ENCODE measurements around the gene RDH13.
"Not testable (repeated sequence)": the region's sequence is repeated elsewhere in the genome, so short reads cannot be mapped to it uniquely, and the experiment has no call there.

RDH13 gene

GRCh38 chr19:55000761-55001160 lies 62.2 kb downstream of the RDH13 start:
- TF ChIP-seq CTCF (IDR thresholded peaks at IDR 0.05), result no peak
- DNase-seq (ENCODE audit: low spot score), result no peak
- Histone ChIP-seq H3K4me3 (no peak overlapping the region), H3K27ac (no peak overlapping the region)

GRCh38 chr19:54998751-54999239 lies 64.2 kb downstream of the RDH13 start:
- DNase-seq (ENCODE audit: low spot score); H3K4me3 ChIP-seq; H3K27ac ChIP-seq: not testable (repeated sequence)

- no peak overlapping the region for H3K27ac ChIP-seq
- no peak overlapping the region for H3K4me3 ChIP-seq
- TF ChIP-seq CTCF (IDR thresholded peaks at IDR 0.05), result no peak
- DNase-seq (ENCODE audit: low spot score), result no peak
These were observed 67.4 kb downstream of the RDH13 start for GRCh38 chr19:54995561-54995960.

Measured in coronary artery (tissue), 2 donors.